NCI-H2196 treated with DMSO at 0.1 percent for 48 hours (cell line): Measurements from ENCODE around the gene MAP2K3.
"Not testable (repeated sequence)": the region's sequence is repeated elsewhere in the genome, so short reads cannot be mapped to it uniquely, and the experiment has no call there.

Experiments
- DNase-seq: peaks from one replicate; lab custom pipeline; 2025; ENCODE audit not compliant: unreplicated experiment; lab: John Stamatoyannopoulos, UW

The MAP2K3 gene

GRCh38 chr17:21327921-21328320, 43.4 kb downstream of the MAP2K3 start:
- DNase-seq = not testable (repeated sequence)

GRCh38 chr17:21328778-21329177, 44.3 kb downstream of the MAP2K3 start:
- DNase-seq = not testable (repeated sequence)

GRCh38 chr17:21330436-21331160, 46.1 kb downstream of the MAP2K3 start:
- DNase-seq = no peak

- DNase-seq = not testable (repeated sequence)
These were observed 52.2 kb downstream of the MAP2K3 start for GRCh38 chr17:21336541-21337294.

- not testable (repeated sequence) for DNase-seq
These were observed 53.6 kb downstream of the MAP2K3 start for GRCh38 chr17:21337981-21338625.

GRCh38 chr17:21339011-21339410, 54.5 kb downstream of the MAP2K3 start:
- DNase-seq = no peak

- DNase-seq = not testable (repeated sequence)
These were observed 55.1 kb downstream of the MAP2K3 start for GRCh38 chr17:21339571-21339970.

- not testable (repeated sequence) for DNase-seq
These were observed 55.9 kb downstream of the MAP2K3 start for GRCh38 chr17:21340407-21340806.

GRCh38 chr17:21341279-21341678, 56.8 kb downstream of the MAP2K3 start:
- DNase-seq = not testable (repeated sequence)

- not testable (repeated sequence) for DNase-seq
These were observed 57.5 kb downstream of the MAP2K3 start for GRCh38 chr17:21341925-21342540.

- not testable (repeated sequence) for DNase-seq
These were observed 58.8 kb downstream of the MAP2K3 start for GRCh38 chr17:21343061-21343949.

GRCh38 chr17:21344801-21345200, 60.3 kb downstream of the MAP2K3 start:
- not testable (repeated sequence) for DNase-seq

GRCh38 chr17:21345236-21345635, 60.7 kb downstream of the MAP2K3 start:
- DNase-seq = no peak

GRCh38 chr17:21346107-21346506, 61.6 kb downstream of the MAP2K3 start:
- not testable (repeated sequence) for DNase-seq

GRCh38 chr17:21346651-21347250, 62.2 kb downstream of the MAP2K3 start:
- DNase-seq = not testable (repeated sequence)

- not testable (repeated sequence) for DNase-seq
These were observed 63.1 kb downstream of the MAP2K3 start for GRCh38 chr17:21347660-21348059.

- DNase-seq = not testable (repeated sequence)
These were observed 63.8 kb downstream of the MAP2K3 start for GRCh38 chr17:21348081-21348925.

- not testable (repeated sequence) for DNase-seq
These were observed 64.4 kb downstream of the MAP2K3 start for GRCh38 chr17:21348926-21349261.
